Liver (tissue), 9 donors: Measurements from ENCODE around the gene EDA. TPM values are rescaled to one million over a fixed set of nuclear protein-coding genes. Genes with fewer than 3 reads are reported as not detected.

Experiments used
- DNase-seq: peaks from one replicate; pipeline ENCODE4 v3.0.0-alpha.2; 2017; ENCODE audit warnings: low spot score
- H3K27ac ChIP-seq, 2 donors: one replicate each; pipeline ENCODE4 v1.7.0; 2013; ENCODE audit warnings: inconsistent platforms in 2 of 2, low read length in 2 of 2, control low read depth in 1 of 2, low read depth in 1 of 2, mild to moderate bottlenecking in 1 of 2
- H3K27me3 ChIP-seq, 4 donors: one replicate each; pipeline versions ENCODE4 v1.6.1 to v1.7.0; 2013; ENCODE audit warnings: low read length in 3 of 4, inconsistent platforms in 1 of 4, mild to moderate bottlenecking in 1 of 4, moderate library complexity in 1 of 4; ENCODE audit not compliant: control insufficient read depth in 4 of 4, insufficient read depth in 4 of 4
- H3K36me3 ChIP-seq, 4 donors: one replicate each; pipeline versions ENCODE4 v1.6.1 to v1.7.0; 2013; ENCODE audit warnings: low read length in 3 of 4, mild to moderate bottlenecking in 3 of 4, low read depth in 1 of 4, moderate library complexity in 1 of 4; ENCODE audit not compliant: control insufficient read depth in 4 of 4, insufficient read depth in 3 of 4
- H3K4me1 ChIP-seq, 4 donors: one replicate each; pipeline versions ENCODE4 v1.6.1 to v1.7.0; 2013; ENCODE audit warnings: low read length in 3 of 4, mild to moderate bottlenecking in 3 of 4, moderate library complexity in 1 of 4; ENCODE audit not compliant: control insufficient read depth in 4 of 4, insufficient read depth in 4 of 4
- H3K4me3 ChIP-seq, 3 donors: one replicate each; pipeline versions ENCODE4 v1.6.1 to v1.7.0; 2013; ENCODE audit warnings: low read length in 3 of 3, control low read depth in 1 of 3, low read depth in 1 of 3, mild to moderate bottlenecking in 1 of 3
- H3K9ac ChIP-seq, 2 donors: one replicate each; pipeline ENCODE4 v1.7.0; 2013; ENCODE audit warnings: low read length in 2 of 2, mild to moderate bottlenecking in 2 of 2, moderate library complexity in 2 of 2, control low read depth in 1 of 2, low read depth in 1 of 2
- H3K9me3 ChIP-seq, 4 donors: one replicate each; pipeline versions ENCODE4 v1.6.1 to v1.7.0; 2013; ENCODE audit warnings: low read length in 3 of 4; ENCODE audit not compliant: control insufficient read depth in 4 of 4
- EGR1 ChIP-seq, 2 donors: IDR thresholded peaks; 2 replicates each; pipeline ENCODE4 v1.6.1; 2016 to 2018; ENCODE audit warnings: antibody characterized with exemption in 2 of 2, low read depth in 2 of 2
- FOXA1 ChIP-seq: IDR thresholded peaks from 2 replicates; pipeline ENCODE4 v1.6.1; 2016; ENCODE audit warnings: antibody characterized with exemption
- FOXA2 ChIP-seq: IDR thresholded peaks from 2 replicates; pipeline ENCODE4 v1.6.1; 2016; ENCODE audit warnings: antibody characterized with exemption
- GABPA ChIP-seq, 2 donors: IDR thresholded peaks in 1 of 2; conservative IDR thresholded peaks in 1 of 2; 2 replicates each; pipeline ENCODE4 v1.6.1; 2016; ENCODE audit warnings: antibody characterized with exemption in 2 of 2, mild to moderate bottlenecking in 1 of 2, moderate library complexity in 1 of 2
- HNF4A ChIP-seq, 2 donors: conservative IDR thresholded peaks; 2 replicates each; pipeline ENCODE4 v1.6.1; 2016; ENCODE audit warnings: antibody characterized with exemption in 2 of 2, mild to moderate bottlenecking in 2 of 2
- HNF4G ChIP-seq: IDR thresholded peaks from 2 replicates; pipeline ENCODE4 v1.6.1; 2016; ENCODE audit warnings: antibody characterized with exemption
- JUND ChIP-seq, 2 donors: IDR thresholded peaks; 2 replicates each; pipeline ENCODE4 v1.6.1; 2016; ENCODE audit warnings: antibody characterized with exemption in 2 of 2
- NR2F2 ChIP-seq: IDR thresholded peaks from 2 replicates; pipeline ENCODE4 v1.6.1; 2016; ENCODE audit warnings: antibody characterized with exemption
- RAD21 ChIP-seq, 2 donors: IDR thresholded peaks; 2 replicates each; pipeline ENCODE4 v1.6.1; 2016; ENCODE audit warnings: antibody characterized with exemption in 2 of 2, mild to moderate bottlenecking in 2 of 2
- RXRA ChIP-seq, 2 donors: IDR thresholded peaks; 2 replicates each; pipeline ENCODE4 v1.6.1; 2017 to 2018; ENCODE audit warnings: antibody characterized with exemption in 2 of 2, mild to moderate bottlenecking in 1 of 2
- SP1 ChIP-seq: IDR thresholded peaks from 2 replicates; pipeline ENCODE4 v1.6.1; 2018; ENCODE audit warnings: antibody characterized with exemption, mild to moderate bottlenecking
- TAF1 ChIP-seq: conservative IDR thresholded peaks from 2 replicates; pipeline ENCODE4 v1.6.1; 2016; ENCODE audit warnings: antibody characterized with exemption, mild to moderate bottlenecking
- YY1 ChIP-seq: IDR thresholded peaks from 2 replicates; pipeline ENCODE4 v1.6.1; 2016; ENCODE audit warnings: antibody characterized with exemption, mild to moderate bottlenecking
- WGBS: extraction: QIAGEN DNeasy Blood & Tissue Kit; methylation state at CpG from one replicate; pipeline ENCODE4 v1.1.7; 2013; 5-methylcytosine and 5-hydroxymethylcytosine counted together
- polyA plus RNA-seq, 2 donors: library from polyadenylated mRNA; stranded (reverse) in 1 of 2; unstranded in 1 of 2; fragments of 200-250 nt in 1 of 2; fragments of >200 nt in 1 of 2; fragmentation: Nextera tagmentation in 1 of 2; extraction: Ambion mirVana in 1 of 2; gene quantifications; one replicate each; pipeline versions ENCODE4 v1.2.1 to v1.2.3, GENCODE V29; 2013 to 2015
- total RNA-seq, 2 donors: library from RNA; depleted of rRNA; stranded (reverse); fragments of >200 nt; gene quantifications; one replicate each; pipeline ENCODE4 v1.2.3, GENCODE V29; 2014
- TF ChIP-seq, protein P1 (sequence below): IDR thresholded peaks from 2 replicates; pipeline ENCODE4 v1.6.1; 2016; ENCODE audit warnings: antibody characterized with exemption, mild to moderate bottlenecking
- TF ChIP-seq, protein P2 (sequence below): IDR thresholded peaks from 2 replicates; pipeline ENCODE4 v1.6.1; 2016; ENCODE audit warnings: antibody characterized with exemption
- TF ChIP-seq, protein P3 (sequence below): IDR thresholded peaks from 2 replicates; pipeline ENCODE4 v1.6.1; 2016; ENCODE audit warnings: antibody characterized with exemption
- TF ChIP-seq, protein P4 (sequence below): fragments of 150-350 bp; IDR thresholded peaks from 2 replicates; pipeline ENCODE4 v1.5.1; 2017; ENCODE audit warnings: improper control_type of control experiment, low read depth, low read length; ENCODE audit not compliant: missing input control
- TF ChIP-seq, protein P5 (sequence below): IDR thresholded peaks from 2 replicates; pipeline ENCODE4 v1.6.1; 2016; ENCODE audit warnings: antibody characterized with exemption
- donor health status: healthy.
- donor health status: healthy.
- donor health status: healthy.
- donor health status: healthy.
- donor health status: healthy.

Gene EDA
- total and polyA plus RNA-seq, 4 donors = 0.39 to 2.6 (median 1.5) TPM

DNA sequence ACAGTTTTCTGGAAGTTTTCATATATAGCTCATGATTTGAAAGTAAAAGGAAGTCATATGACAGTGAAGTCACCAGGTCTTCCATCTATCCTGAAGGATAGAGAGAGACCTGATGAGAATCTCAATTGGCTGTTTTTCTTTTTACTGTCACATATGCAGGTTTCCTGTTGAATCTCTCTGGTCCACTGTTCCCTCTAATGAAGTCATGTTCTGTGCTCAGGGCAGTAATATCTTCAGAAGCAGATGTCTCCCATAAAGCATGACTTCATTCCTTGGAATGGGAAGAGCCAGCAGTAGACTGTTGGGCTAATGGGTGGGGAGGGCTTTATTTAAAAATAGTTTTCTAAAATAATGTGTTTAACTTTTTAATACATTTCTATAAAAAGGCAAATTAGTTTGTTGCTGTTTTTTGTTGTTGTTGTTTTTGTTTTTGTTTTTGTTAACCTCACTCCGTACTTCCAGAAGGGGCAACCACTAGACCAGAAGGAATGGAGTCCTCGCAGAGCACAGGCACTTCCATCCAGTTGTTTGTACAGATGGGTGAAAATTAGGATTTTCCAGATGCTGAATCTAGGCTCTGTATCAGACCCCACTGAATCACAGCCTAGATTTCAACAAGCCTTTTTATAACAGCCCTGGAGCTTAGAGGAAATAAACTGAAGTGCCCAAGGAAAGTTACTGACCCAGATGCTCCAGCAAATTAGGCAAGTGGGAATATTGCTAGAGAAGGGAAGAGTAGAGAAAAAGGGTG lies 379.6 kb downstream of the EDA start:
- H3K36me3 ChIP-seq = no peaks in the 10 kb centered on the region
- 93% methylated on average over 2 of the region's 2 CpGs for WGBS
- H3K9ac ChIP-seq = no peak overlapping the region
- H3K4me1 ChIP-seq = no peaks in the 10 kb centered on the region
- H3K27ac ChIP-seq = no peak overlapping the region
- H3K9me3 ChIP-seq = no peaks in the 10 kb centered on the region
- no peak for TF ChIP-seq YY1
- TF ChIP-seq JUND (IDR thresholded peaks at IDR 0.05) = no peak
- no peak for TF ChIP-seq NR2F2
- TF ChIP-seq SP1 = no peak
- no peak for TF ChIP-seq FOXA2
- TF ChIP-seq, protein P1, sequence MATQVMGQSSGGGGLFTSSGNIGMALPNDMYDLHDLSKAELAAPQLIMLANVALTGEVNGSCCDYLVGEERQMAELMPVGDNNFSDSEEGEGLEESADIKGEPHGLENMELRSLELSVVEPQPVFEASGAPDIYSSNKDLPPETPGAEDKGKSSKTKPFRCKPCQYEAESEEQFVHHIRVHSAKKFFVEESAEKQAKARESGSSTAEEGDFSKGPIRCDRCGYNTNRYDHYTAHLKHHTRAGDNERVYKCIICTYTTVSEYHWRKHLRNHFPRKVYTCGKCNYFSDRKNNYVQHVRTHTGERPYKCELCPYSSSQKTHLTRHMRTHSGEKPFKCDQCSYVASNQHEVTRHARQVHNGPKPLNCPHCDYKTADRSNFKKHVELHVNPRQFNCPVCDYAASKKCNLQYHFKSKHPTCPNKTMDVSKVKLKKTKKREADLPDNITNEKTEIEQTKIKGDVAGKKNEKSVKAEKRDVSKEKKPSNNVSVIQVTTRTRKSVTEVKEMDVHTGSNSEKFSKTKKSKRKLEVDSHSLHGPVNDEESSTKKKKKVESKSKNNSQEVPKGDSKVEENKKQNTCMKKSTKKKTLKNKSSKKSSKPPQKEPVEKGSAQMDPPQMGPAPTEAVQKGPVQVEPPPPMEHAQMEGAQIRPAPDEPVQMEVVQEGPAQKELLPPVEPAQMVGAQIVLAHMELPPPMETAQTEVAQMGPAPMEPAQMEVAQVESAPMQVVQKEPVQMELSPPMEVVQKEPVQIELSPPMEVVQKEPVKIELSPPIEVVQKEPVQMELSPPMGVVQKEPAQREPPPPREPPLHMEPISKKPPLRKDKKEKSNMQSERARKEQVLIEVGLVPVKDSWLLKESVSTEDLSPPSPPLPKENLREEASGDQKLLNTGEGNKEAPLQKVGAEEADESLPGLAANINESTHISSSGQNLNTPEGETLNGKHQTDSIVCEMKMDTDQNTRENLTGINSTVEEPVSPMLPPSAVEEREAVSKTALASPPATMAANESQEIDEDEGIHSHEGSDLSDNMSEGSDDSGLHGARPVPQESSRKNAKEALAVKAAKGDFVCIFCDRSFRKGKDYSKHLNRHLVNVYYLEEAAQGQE = no peak
- TF ChIP-seq GABPA (IDR thresholded peaks at IDR 0.05 in 1 of 2, conservative IDR thresholded peaks at IDR 0.05 in 1 of 2) = no peak
- no peak for TF ChIP-seq HNF4G
- no peak overlapping the region for H3K4me3 ChIP-seq
- no peak for DNase-seq
- H3K27me3 ChIP-seq = no peaks in the 10 kb centered on the region

DNA sequence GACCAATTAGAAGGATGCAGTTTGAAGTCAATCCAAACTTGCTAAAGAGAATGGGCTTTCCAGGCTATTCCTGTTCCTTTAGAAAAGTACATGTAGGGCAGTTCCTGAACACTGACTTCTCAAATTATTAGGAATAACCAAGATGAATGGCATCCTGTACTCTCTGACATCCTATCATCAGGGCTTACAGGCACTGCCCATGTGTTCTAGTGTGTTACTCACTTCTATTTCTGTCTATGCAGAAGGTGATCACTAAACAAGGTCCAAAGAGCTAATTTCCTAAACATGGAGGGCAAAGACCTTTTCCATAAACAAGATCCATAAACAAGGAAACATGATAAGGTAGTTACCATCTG lies 380.2 kb downstream of the EDA start:
- no peak overlapping the region for H3K4me3 ChIP-seq
- H3K27me3 ChIP-seq = no peaks in the 10 kb centered on the region
- no peak overlapping the region for H3K9ac ChIP-seq
- no peak overlapping the region for H3K27ac ChIP-seq
- TF ChIP-seq GABPA (IDR thresholded peaks at IDR 0.05 in 1 of 2, conservative IDR thresholded peaks at IDR 0.05 in 1 of 2) = no peak
- TF ChIP-seq RXRA (IDR thresholded peaks at IDR 0.05) = no peak
- TF ChIP-seq, protein P2, sequence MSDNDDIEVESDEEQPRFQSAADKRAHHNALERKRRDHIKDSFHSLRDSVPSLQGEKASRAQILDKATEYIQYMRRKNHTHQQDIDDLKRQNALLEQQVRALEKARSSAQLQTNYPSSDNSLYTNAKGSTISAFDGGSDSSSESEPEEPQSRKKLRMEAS = no peak
- TF ChIP-seq FOXA1 = no peak
- TF ChIP-seq, protein P3, sequence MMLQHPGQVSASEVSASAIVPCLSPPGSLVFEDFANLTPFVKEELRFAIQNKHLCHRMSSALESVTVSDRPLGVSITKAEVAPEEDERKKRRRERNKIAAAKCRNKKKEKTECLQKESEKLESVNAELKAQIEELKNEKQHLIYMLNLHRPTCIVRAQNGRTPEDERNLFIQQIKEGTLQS = no peak
- TF ChIP-seq HNF4A (conservative IDR thresholded peaks at IDR 0.05) = no peak
- no peak for TF ChIP-seq SP1
- TF ChIP-seq, protein P1 = no peak
- no peak for TF ChIP-seq FOXA2
- no peak for TF ChIP-seq NR2F2
- no peak for TF ChIP-seq RAD21 (IDR thresholded peaks at IDR 0.05)
- TF ChIP-seq EGR1 (IDR thresholded peaks at IDR 0.05; ENCODE audit: low read depth in 2 of 2) = no peak
- no peak for TF ChIP-seq TAF1
- TF ChIP-seq HNF4G = no peak
- TF ChIP-seq JUND (IDR thresholded peaks at IDR 0.05) = no peak
- TF ChIP-seq, protein P4, sequence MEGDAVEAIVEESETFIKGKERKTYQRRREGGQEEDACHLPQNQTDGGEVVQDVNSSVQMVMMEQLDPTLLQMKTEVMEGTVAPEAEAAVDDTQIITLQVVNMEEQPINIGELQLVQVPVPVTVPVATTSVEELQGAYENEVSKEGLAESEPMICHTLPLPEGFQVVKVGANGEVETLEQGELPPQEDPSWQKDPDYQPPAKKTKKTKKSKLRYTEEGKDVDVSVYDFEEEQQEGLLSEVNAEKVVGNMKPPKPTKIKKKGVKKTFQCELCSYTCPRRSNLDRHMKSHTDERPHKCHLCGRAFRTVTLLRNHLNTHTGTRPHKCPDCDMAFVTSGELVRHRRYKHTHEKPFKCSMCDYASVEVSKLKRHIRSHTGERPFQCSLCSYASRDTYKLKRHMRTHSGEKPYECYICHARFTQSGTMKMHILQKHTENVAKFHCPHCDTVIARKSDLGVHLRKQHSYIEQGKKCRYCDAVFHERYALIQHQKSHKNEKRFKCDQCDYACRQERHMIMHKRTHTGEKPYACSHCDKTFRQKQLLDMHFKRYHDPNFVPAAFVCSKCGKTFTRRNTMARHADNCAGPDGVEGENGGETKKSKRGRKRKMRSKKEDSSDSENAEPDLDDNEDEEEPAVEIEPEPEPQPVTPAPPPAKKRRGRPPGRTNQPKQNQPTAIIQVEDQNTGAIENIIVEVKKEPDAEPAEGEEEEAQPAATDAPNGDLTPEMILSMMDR = no peak
- TF ChIP-seq YY1 = no peak
- TF ChIP-seq, protein P5, sequence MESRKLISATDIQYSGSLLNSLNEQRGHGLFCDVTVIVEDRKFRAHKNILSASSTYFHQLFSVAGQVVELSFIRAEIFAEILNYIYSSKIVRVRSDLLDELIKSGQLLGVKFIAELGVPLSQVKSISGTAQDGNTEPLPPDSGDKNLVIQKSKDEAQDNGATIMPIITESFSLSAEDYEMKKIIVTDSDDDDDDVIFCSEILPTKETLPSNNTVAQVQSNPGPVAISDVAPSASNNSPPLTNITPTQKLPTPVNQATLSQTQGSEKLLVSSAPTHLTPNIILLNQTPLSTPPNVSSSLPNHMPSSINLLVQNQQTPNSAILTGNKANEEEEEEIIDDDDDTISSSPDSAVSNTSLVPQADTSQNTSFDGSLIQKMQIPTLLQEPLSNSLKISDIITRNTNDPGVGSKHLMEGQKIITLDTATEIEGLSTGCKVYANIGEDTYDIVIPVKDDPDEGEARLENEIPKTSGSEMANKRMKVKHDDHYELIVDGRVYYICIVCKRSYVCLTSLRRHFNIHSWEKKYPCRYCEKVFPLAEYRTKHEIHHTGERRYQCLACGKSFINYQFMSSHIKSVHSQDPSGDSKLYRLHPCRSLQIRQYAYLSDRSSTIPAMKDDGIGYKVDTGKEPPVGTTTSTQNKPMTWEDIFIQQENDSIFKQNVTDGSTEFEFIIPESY = no peak
- H3K36me3 ChIP-seq = no peaks in the 10 kb centered on the region
- no peaks in the 10 kb centered on the region for H3K4me1 ChIP-seq
- no peak for DNase-seq
- H3K9me3 ChIP-seq = no peaks in the 10 kb centered on the region
